Hematopoietic multipotent progenitor cell treated with erythropoietin and hydrocortisone succinate and interleukin-3 and kit ligand, for 4 days (in vitro differentiated cells): ENCODE results near the gene COBL.
A peak's percentile ranks its signal among the peaks of the same experiment; 100 is the strongest.

Experiments used
- DNase-seq: peaks from one replicate; pipeline ENCODE4 v3.0.0-alpha.2; 2015

COBL gene

DNA sequence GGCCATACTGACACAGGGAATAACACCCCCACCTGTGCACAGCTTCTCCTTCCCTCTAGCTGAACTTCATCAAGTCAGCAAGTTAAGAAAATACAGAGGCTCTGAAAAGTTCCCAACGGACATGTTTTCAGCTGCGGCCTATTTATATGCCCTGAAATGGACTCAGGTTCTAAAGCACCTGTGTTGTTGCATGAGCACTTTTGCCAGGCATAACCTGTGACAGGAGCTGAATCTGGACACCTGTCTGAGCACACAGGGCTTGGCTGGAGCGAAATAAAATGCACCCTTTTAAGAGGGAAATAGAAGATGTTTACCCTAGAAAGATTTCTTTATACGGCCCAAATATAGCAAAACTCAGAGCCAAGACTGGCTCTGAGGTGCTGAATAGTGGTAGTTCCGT is 46.7 kb downstream of the COBL start:
- no peak for DNase-seq

- DNase-seq: no peak
Observed at GRCh38 chr7:51269321-51269720, 47.3 kb downstream of the COBL start.

- DNase-seq: no peak
Observed at GRCh38 chr7:51268859-51269258, 47.8 kb downstream of the COBL start.

DNA sequence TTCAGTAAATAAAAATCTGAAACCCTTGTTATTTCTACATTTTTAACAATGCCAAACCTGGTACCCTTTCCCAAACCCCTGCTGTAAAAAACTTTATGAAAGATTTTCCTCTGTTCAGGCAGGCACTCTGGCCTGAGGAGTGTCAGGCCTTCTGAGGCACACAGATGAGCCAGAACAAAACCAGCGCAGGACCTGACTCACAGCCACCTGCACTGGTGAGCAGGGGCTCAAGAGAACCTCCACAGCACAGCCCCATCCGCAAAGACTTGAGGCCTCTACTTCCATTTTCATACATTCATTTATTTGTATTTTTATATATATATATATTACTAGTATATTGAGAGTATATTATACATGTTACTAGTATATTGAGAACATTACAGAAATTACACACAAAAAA is 49.4 kb downstream of the COBL start:
- no peak for DNase-seq

GRCh38 chr7:51265066-51265907 is 51.3 kb downstream of the COBL start:
- no peak for DNase-seq

- no peak for DNase-seq
Observed at GRCh38 chr7:51263631-51264484, 52.8 kb downstream of the COBL start.

DNA sequence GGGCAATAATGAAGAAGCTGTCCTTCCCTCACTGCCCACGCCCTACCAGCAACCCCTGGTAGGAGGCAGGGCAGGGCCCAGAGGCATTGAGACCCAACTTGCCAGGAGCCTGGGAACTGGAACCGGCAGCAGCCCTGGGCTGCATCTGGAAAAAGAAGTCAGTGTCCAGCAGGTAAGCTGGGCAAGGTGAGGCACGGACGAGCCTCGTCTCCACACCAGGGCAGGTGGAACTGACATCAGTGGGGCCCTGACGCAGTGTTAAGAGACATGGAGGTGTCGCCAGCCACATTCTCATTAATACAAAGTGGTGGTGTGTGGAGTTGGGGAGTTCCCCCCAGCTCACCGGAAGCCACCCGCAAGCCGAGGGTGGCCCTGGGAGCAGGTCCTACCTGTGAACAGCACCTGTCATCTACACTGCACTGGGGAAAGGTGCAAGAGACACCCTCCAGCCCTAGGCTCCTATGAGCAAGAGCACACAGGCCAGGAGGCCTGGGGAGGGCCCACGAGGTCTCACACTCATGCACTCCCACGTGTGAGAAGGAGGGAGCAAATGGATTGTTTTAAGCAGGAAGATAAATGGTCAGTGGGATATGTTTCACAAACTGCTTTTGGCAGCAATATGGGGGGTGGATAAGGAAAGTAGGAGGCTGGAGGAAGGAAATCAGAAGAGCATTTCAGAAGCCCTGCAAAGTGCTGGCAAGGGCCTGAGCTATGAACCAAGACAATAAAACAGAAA is 53.6 kb downstream of the COBL start:
- no peak for DNase-seq

GRCh38 chr7:51261950-51262795 is 54.4 kb downstream of the COBL start:
- peak; percentile 11 for DNase-seq

DNA sequence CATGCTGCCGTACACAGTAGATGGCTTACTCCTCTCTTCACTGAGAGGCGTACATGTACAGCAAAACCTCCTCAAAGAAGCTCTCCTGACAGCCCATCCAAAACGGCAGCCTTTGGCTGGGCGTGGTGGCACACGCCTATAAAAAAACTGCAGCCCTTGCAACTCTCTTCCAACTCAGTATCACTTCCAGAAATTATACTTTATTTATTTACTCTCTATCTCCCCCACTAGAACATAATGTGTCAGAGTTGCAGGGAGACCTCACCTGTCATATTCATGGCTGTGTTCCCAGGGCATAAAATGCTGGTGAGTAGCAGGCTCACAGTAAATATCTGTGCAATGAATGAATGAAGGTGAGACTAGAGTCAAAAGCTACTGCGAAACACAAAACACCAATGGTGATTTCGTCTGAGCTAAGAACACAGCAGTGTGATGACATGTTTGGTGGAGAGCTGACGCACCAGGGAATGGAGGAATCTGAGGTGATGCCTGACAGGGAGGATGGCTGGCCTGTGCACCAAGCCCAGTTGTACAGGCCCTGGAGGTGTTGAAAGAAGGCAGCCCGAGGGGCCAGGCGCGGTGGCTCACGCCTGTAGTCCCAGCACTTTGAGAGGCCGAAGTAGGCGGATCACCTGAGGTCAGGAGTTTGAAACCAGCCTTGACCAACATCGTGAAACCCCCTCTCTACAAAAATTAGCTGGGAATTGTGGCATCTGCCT is 55.3 kb downstream of the COBL start:
- DNase-seq: no peak

- DNase-seq: no peak
Observed at GRCh38 chr7:51260516-51260915, 56.1 kb downstream of the COBL start.

- no peak for DNase-seq
Observed at GRCh38 chr7:51259766-51260165, 56.8 kb downstream of the COBL start.

DNA sequence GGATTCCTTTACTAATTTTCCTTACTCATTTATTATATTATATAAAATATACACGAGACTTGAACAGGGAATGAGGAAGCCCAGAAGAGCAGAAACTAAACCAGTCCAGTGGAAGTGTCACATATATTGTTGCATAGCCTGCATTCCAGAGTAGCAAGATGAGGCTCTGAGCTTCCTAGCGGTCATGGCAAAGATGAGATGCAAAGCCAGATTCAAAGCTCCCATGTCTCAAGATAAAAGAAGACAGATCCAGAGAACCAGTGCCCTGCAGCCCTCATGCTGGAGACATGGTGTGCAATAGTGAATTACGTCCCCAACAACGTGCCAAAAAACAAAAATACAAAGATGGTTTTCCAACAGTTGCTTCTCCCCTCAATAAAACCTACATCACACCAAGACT is 59.7 kb downstream of the COBL start:
- DNase-seq: no peak

DNA sequence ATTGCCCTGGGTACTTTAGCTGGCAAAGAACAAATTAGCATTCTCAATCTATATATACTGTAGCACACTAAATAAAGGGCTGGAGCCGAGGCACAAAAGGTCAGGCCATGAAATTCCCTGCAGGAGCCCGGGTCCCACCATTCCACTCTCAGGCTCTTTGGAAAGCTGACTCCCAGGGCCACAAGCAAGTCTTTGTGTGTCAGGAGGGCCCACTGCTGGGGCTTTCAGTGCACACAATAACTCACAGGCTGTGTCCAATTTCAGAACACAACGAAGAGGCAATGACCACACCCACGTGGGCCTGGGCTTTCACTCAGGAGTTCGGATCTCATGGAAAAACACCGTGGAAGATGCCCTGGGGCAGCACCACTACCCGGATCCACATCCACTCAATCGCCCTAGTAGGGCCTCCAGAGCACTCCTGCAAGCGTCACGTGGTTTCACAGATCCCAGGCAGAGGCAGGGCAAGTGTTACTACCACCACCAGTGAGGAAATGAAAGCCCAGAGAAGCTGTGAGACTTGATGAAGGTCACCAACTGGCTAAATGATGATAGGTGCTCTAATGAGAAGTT is 60.3 kb downstream of the COBL start:
- DNase-seq: no peak

- DNase-seq: no peak
Observed at GRCh38 chr7:51255536-51256208, 60.9 kb downstream of the COBL start.

GRCh38 chr7:51255036-51255435 is 61.6 kb downstream of the COBL start:
- no peak for DNase-seq

DNA sequence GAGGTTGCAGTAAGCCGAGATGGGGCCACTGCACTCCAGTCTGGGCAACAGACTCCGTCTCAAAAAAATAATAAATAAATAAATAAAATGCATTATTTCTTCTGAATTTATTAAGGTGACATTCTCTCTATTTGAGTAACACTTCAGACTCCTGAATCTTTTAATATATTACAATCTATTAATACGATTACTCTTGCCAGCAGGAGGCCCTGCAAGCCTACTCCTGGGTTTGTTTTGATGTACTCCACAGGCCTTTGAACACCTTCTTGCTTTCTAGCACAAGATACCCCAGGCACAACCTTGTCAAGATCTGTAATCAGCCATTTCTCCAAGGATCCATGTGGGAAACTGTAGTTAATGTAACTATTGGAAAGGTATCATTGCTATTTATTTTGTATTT is 63.5 kb downstream of the COBL start:
- peak; percentile 13 for DNase-seq

DNA sequence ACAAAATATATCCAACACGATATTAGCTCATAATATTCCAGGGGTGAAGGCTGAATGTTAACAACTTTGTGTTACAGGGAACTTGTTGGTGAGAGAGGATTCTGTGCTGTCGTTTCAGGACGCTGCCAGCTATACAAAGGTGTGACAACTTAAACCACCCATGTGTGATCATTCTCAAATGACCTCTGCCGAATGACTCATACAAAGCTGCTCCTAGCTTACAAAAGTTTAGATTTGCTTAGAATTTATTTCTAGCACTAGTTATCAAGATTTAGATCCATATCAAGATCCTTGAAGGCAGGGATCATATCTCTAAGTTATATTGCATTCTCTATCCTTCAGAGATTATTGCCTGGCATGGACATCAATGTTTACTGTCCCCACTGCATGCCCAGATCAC is 65.3 kb downstream of the COBL start:
- DNase-seq: no peak

GRCh38 chr7:51250512-51250911 is 66.1 kb downstream of the COBL start:
- DNase-seq: no peak

DNA sequence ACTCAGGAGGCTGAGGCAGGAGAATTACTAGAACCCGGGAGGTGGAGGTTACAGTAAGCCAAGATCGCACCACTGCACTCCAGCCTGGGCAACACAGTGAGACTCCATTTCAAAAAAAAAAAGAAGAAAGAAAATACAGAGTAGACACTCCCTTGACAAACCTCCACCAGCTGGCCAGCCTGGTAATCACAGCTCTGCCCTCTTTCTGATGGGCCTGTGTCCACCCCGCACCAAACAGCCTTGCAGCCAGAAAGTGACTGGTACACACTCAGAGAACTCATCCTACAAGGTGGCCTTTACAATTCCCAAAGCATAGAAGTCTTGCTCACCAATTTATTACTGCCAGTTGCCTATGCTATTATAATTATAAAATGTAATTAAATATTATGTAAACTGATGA is 66.6 kb downstream of the COBL start:
- DNase-seq: no peak

DNA sequence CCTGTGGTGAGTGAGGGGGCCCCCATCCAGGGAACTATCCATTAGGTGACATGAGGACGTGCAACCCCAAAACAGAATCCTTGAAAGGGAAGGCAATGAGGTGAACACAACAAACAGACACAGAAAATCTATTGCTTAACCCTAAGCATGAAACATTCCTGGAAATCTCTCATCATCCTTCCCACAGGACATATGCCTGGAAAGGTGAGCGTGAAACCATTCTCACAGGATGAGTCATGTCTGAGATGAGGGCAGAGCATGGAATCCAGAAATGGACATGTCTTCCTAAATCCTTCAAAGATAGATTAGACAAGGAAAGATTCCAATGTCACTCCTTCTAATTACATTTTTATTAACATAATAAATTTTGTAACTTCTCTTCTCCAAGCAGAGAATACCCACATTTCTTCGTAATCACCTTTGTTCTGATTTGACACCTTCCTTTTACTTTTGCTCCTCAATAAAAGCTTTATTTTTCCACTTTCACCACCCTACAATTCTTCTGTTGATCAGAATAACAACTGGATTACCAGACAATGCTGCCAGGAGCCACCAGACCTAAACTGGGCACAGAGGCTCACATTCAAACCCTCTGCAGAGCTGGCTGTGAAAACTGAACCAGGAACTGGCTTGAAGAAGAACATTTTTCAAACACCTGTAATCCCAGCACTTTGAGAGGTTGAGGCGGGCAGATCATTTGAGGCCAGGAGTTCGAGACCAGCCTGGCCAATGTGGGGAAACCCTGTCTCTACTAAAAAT is 67.2 kb downstream of the COBL start:
- no peak for DNase-seq
